Prostate gland (tissue), 2 donors: Measurements from ENCODE around the gene NDUFV1. TPM values are rescaled to one million over a fixed set of nuclear protein-coding genes. Genes with fewer than 3 reads are reported as not detected.

Source experiments
- DNase-seq: peaks from one replicate; pipeline ENCODE4 v3.0.0-alpha.2; 2019; ENCODE audit warnings: low spot score
- H3K27ac ChIP-seq, 2 donors: fragments of 200-600 bp; sonication (generic); 2 replicates each; pipeline ENCODE4 v1.5.1; 2017 to 2019
- H3K27me3 ChIP-seq: fragments of 200-600 bp; sonication (generic); replicated peaks from 2 replicates; pipeline ENCODE4 v1.5.1; 2019; ENCODE audit not compliant: insufficient read depth
- H3K36me3 ChIP-seq, 2 donors: fragments of 200-600 bp; sonication (generic); 1 replicate in 1 of 2; 2 replicates in 1 of 2; pipeline versions ENCODE4 v1.5.1 to v1.8.1; 2017 to 2019
- H3K4me1 ChIP-seq: fragments of 200-600 bp; sonication (generic); replicated peaks from 2 replicates; pipeline ENCODE4 v1.5.1; 2019
- H3K4me3 ChIP-seq, 2 donors: fragments of 200-600 bp; sonication (generic); 2 replicates each; pipeline ENCODE4 v1.5.1; 2017 to 2019
- H3K9me3 ChIP-seq: fragments of 200-600 bp; sonication (generic); 2 replicates; pipeline ENCODE4 v1.5.1; 2017
- POLR2A ChIP-seq: fragments of 450-650 bp; IDR thresholded peaks from one replicate; pipeline ENCODE4 v1.6.1; 2016; ENCODE audit warnings: antibody characterized with exemption, mild to moderate bottlenecking
- POLR2AphosphoS5 ChIP-seq: sonication (generic); formaldehyde crosslinking; IDR thresholded peaks from one replicate; pipeline ENCODE4 v1.6.1; 2017; ENCODE audit warnings: antibody characterized with exemption
- WGBS: methylation state at CpG from one replicate; pipeline ENCODE4 v1.1.5; 2018; 5-methylcytosine and 5-hydroxymethylcytosine counted together
- intact Hi-C: fragments of 100-400 bp; cut with DNase I; formaldehyde crosslinking; loops from one replicate; pipeline ENCODE4 v1.14.2; 2022
- total RNA-seq, 2 donors: library from RNA; depleted of rRNA; stranded (reverse); fragments of >200 nt; gene quantifications; one replicate each; pipeline ENCODE4 v1.1.0, GENCODE V29; 2016
- TF ChIP-seq, protein P1 (sequence below), 4 experiments: fragments of 200-600 bp in 2 of 4; fragments of 450-650 bp in 2 of 4; sonication (generic) in 2 of 4; IDR thresholded peaks; 1 replicate in 3 of 4; 2 replicates in 1 of 4; pipeline ENCODE4 v1.5.1; 2016 to 2019; ENCODE audit warnings: antibody characterized with exemption in 4 of 4, mild to moderate bottlenecking in 2 of 4, moderate library complexity in 2 of 4

NDUFV1 gene
- total RNA-seq, 2 donors from 2014 or later: 190 to 260 TPM

DNA sequence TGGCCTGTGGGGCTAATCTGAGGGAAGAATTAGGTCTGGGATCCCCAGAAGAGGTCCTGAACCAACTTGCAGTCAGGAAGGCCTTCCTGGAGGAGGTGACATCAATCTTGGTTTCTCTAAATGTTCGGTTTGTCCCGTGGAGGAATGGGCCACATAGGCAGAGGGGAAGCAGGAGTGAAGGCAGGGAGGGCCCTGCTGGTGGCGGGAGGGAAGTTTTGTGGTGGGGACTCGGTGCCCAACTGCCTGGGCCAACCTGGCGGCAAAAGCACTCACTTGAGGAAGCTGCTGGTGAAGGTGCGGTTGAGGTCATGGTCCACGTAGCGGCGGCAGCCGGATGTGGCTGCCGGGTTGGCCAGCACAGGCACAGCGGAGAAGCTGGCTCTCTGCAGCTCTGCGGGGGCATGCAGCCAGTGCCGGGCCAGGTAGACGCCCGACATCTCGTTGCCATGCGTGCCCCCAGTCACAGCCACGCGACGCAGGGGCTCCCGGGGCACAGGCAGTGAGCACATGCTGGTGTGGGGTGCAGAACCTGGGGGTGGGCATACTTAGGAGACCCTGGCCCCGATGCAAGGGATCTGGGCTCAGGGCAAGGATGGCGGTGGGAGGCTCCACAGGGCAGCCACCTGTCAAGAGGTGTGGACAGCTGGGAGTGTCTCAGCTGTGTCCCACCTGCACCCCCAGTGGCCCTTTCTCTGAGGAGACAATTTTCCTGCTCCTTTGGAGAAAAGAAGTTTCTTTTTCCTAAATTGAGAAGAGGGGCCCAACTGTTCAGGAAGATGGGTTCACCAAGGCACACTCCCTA lies 40.0 kb downstream of the NDUFV1 start:
- H3K27me3 ChIP-seq: no peaks in the 10 kb centered on the region
- H3K27ac ChIP-seq: no peak overlapping the region
- TF ChIP-seq POLR2A (no peak), POLR2AphosphoS5 (no peak)
- TF ChIP-seq, protein P1, sequence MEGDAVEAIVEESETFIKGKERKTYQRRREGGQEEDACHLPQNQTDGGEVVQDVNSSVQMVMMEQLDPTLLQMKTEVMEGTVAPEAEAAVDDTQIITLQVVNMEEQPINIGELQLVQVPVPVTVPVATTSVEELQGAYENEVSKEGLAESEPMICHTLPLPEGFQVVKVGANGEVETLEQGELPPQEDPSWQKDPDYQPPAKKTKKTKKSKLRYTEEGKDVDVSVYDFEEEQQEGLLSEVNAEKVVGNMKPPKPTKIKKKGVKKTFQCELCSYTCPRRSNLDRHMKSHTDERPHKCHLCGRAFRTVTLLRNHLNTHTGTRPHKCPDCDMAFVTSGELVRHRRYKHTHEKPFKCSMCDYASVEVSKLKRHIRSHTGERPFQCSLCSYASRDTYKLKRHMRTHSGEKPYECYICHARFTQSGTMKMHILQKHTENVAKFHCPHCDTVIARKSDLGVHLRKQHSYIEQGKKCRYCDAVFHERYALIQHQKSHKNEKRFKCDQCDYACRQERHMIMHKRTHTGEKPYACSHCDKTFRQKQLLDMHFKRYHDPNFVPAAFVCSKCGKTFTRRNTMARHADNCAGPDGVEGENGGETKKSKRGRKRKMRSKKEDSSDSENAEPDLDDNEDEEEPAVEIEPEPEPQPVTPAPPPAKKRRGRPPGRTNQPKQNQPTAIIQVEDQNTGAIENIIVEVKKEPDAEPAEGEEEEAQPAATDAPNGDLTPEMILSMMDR (IDR thresholded peaks at IDR 0.05): no peak
- intact Hi-C loops: no loop called here
- H3K4me3 ChIP-seq: no peak overlapping the region
- no peak for DNase-seq
- no peaks in the 10 kb centered on the region for H3K4me1 ChIP-seq
- no peaks in the 10 kb centered on the region for H3K9me3 ChIP-seq
- 66% methylated on average over 8 of the region's 24 CpGs for WGBS
- no peaks in the 10 kb centered on the region for H3K36me3 ChIP-seq

DNA sequence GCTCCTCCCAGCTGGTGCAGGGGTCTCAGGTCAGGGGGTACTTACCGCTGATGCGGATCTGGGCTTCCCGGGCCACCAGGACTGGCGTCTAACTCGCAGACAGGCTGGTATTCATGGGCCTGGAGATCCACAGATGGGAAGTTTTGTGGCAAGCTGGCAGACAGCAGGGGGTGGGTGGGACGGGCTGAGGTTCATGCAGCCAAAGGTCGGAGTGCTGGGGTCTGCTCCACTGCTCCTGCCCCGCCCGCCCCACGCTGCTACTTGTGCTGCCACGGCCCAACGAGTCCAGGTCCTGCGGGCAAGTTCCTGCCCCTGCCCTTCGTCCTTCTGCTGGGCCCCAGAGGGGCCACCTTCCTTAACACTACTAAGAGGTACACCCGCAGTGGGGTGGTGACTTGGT lies 40.7 kb downstream of the NDUFV1 start:
- WGBS: 69% methylated on average over 11 of the region's 15 CpGs
- H3K27me3 ChIP-seq: no peaks in the 10 kb centered on the region
- no peak for DNase-seq

DNA sequence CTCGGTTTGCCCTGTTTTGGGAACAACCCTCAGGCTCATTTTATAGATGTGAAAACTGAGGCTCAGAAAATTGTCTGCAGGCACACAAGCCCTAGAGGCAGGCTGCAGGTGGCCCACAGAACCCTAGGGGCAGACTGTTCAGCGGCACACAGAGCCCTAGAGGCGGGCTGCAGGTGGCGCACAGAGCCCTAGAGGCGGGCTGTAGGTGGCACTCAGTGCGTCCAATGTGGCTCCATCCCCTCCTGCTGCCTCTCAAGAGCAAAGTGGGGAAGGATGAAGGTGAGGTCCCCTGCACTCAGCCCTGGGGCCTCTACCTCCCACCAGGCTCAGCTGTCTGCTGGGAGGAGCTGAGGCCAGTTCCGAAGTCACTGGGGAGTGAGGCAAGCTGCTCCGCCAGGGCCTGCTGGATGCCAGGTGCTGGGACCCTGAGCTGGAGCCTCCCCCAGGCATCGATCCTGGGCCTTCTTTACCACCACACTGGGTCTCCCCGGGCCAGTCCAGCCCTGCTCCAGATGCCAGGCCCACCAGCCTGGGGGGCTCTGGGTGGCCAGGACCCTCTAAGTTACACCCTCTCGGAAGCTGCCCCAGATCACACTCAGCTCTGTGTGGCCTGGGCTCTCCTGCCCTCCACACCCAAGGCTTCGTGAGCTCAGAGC lies 41.5 kb downstream of the NDUFV1 start:
- H3K27me3 ChIP-seq: no peaks in the 10 kb centered on the region
- TF ChIP-seq, protein P1 (IDR thresholded peaks at IDR 0.05): no peak
- TF ChIP-seq POLR2A (no peak), POLR2AphosphoS5 (no peak)
- H3K9me3 ChIP-seq: no peaks in the 10 kb centered on the region
- DNase-seq: no peak
- no peak overlapping the region for H3K27ac ChIP-seq
- no peaks in the 10 kb centered on the region for H3K4me1 ChIP-seq
- H3K4me3 ChIP-seq: no peak overlapping the region
- intact Hi-C loops: no loop called here
- WGBS: 69% methylated on average over 11 of the region's 12 CpGs
- no peaks in the 10 kb centered on the region for H3K36me3 ChIP-seq

More for the DNA sequence above, 40.7 kb downstream of the NDUFV1 start:
- no peak overlapping the region for H3K27ac ChIP-seq
- TF ChIP-seq POLR2AphosphoS5: no peak
- no peak for TF ChIP-seq POLR2A
- TF ChIP-seq, protein P1 (IDR thresholded peaks at IDR 0.05): no peak
- no peaks in the 10 kb centered on the region for H3K36me3 ChIP-seq
- intact Hi-C loops: no loop called here
- H3K4me1 ChIP-seq: no peaks in the 10 kb centered on the region
- no peaks in the 10 kb centered on the region for H3K9me3 ChIP-seq
- H3K4me3 ChIP-seq: no peak overlapping the region

DNA sequence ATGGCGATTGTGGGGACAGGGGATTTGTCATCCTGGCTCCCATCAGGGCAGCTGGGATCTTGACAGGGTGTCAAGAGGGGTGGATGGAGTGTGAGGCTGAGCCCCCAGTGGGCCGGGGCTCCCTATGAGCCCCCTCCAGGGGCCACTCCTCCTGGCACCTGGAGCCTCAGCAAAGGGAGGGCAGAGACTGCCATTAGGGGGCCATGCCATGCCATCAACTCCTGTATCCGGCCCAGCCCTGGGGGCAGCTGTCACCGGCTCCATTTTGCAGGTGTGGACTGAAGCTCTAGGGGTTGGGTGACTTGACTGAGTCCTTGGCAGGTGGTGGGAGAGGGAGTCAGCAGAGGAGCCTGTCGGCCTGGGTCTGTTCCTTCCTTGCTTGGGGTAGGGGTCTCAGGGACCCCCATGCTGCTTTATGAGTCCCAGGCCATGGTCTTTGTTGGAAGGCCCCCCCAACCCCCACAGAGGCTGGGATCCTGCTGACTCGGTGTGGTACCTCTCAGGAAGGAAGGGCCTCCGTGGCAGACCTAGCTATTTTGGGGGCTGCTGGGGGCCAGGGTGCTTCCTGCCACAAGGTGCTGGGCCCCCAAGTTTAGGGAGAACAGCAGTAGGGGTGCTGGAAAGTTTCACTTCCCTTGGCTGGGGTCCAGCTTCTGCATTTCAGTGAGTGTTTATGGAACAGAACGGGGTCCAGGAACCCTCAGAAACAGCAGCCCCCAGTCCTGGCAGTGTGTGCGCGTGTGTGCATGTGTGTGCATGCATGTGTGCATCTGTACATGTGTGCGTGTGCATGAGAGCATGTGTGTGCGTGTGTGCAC lies 42.3 kb downstream of the NDUFV1 start:
- Histone ChIP-seq H3K4me1 (no peaks in the 10 kb centered on the region), H3K36me3 (no peaks in the 10 kb centered on the region), H3K9me3 (no peaks in the 10 kb centered on the region), H3K27ac (no peak overlapping the region), H3K4me3 (no peak overlapping the region), H3K27me3 (no peaks in the 10 kb centered on the region)
- 79% methylated on average over 11 of the region's 12 CpGs for WGBS
- TF ChIP-seq POLR2AphosphoS5 (no peak), POLR2A (no peak)
- TF ChIP-seq, protein P1 (IDR thresholded peaks at IDR 0.05): no peak
- intact Hi-C loops: no loop called here
- no peak for DNase-seq
